B cell (primary cell): Measurements from ENCODE around the gene FABP2. TPM values are rescaled to one million over a fixed set of nuclear protein-coding genes. Genes with fewer than 3 reads are reported as not detected.
"Not testable (repeated sequence)": the region's sequence is repeated elsewhere in the genome, so short reads cannot be mapped to it uniquely, and the experiment has no call there.

ENCODE experiments used
- ATAC-seq: fragments of 200-7000 bp; cut with Tn5 transposase; one replicate; pipeline ENCODE4 v1.10.0; 2021; ENCODE audit warnings: low read depth, mild to moderate bottlenecking, moderate number of reproducible peaks, moderate library complexity
- CTCF ChIA-PET: fragments of 350-600 bp; sonication (Branson Sonifier 250); formaldehyde crosslinking; loops from one replicate; lab custom pipeline; 2021; ENCODE audit warnings: antibody characterized with exemption, inconsistent platforms; lab: Charles Lee
- POLR2A ChIA-PET: fragments of 350-600 bp; sonication (Branson Sonifier 250); formaldehyde crosslinking; loops from one replicate; lab custom pipeline; 2021; ENCODE audit warnings: antibody characterized with exemption; lab: Charles Lee
- DNase-seq: peaks from one replicate; pipeline ENCODE4 v3.0.0; 2013
- H2AFZ ChIP-seq: 2 replicates; pipeline ENCODE4 v1.6.1; 2012; ENCODE audit warnings: mild to moderate bottlenecking, low read depth, low read length; ENCODE audit not compliant: insufficient read depth, poor library complexity, severe bottlenecking
- H3K27ac ChIP-seq, 2 donors: 1 replicate in 1 of 2; 2 replicates in 1 of 2; pipeline ENCODE4 v1.5.1; 2012 to 2013; ENCODE audit warnings: low read length in 2 of 2, mild to moderate bottlenecking in 2 of 2, moderate library complexity in 1 of 2
- H3K27me3 ChIP-seq, 4 experiments: fragments of 200-600 bp in 1 of 4; sonication (generic) in 1 of 4; replicated peaks in 1 of 4; 1 replicate in 2 of 4; 2 replicates in 2 of 4; pipeline versions ENCODE4 v1.6.1 to v1.7.0; 2013 to 2016; ENCODE audit warnings: low read length in 3 of 4, mild to moderate bottlenecking in 2 of 4, mixed read lengths in 1 of 4, moderate library complexity in 1 of 4; ENCODE audit not compliant: insufficient read depth in 4 of 4, control insufficient read depth in 3 of 4; ENCODE audit errors: control extremely low read depth in 1 of 4
- H3K36me3 ChIP-seq, 2 experiments: replicated peaks in 1 of 2; 1 replicate in 1 of 2; 2 replicates in 1 of 2; pipeline versions ENCODE4 v1.6.1 to v1.7.1; 2013; ENCODE audit warnings: low read length in 1 of 2; ENCODE audit not compliant: insufficient read depth in 2 of 2, control insufficient read depth in 1 of 2; ENCODE audit errors: control extremely low read depth in 1 of 2, extremely low read depth in 1 of 2
- H3K4me1 ChIP-seq, 2 donors: fragments of 200-600 bp in 1 of 2; sonication (generic) in 1 of 2; 1 replicate in 1 of 2; 2 replicates in 1 of 2; pipeline versions ENCODE4 v1.5.1 to v1.6.1; 2013 to 2017; ENCODE audit warnings: low read length in 2 of 2; ENCODE audit not compliant: control insufficient read depth in 2 of 2, insufficient read depth in 2 of 2
- H3K4me2 ChIP-seq: replicated peaks from 2 replicates; pipeline ENCODE3; 2012; ENCODE audit warnings: mild to moderate bottlenecking, low read depth, low read length; ENCODE audit not compliant: poor library complexity, severe bottlenecking
- H3K4me3 ChIP-seq, 5 experiments: fragments of 200-600 bp in 1 of 5; sonication (generic) in 1 of 5; 1 replicate in 3 of 5; 2 replicates in 2 of 5; pipeline versions ENCODE4 v1.5.1 to v1.7.0; 2011 to 2016; ENCODE audit warnings: low read length in 4 of 5, mild to moderate bottlenecking in 4 of 5, low read depth in 2 of 5, control low read depth in 1 of 5, moderate library complexity in 1 of 5; ENCODE audit not compliant: insufficient read depth in 1 of 5; ENCODE audit errors: control extremely low read depth in 1 of 5, extremely low read depth in 1 of 5
- H3K79me2 ChIP-seq: fragments of 200-600 bp; sonication (generic); one replicate; pipeline ENCODE4 v1.6.0; 2016; ENCODE audit warnings: low read length; ENCODE audit not compliant: control insufficient read depth, insufficient read depth
- H3K9ac ChIP-seq: fragments of 200-600 bp; sonication (generic); 2 replicates; pipeline ENCODE4 v1.6.1; 2017; ENCODE audit warnings: mild to moderate bottlenecking, low read length, moderate library complexity
- H3K9me3 ChIP-seq, 3 donors: one replicate each; pipeline versions ENCODE4 v1.6.1 to v1.7.1; 2013; ENCODE audit warnings: low read length in 2 of 3; ENCODE audit not compliant: control insufficient read depth in 2 of 3, insufficient read depth in 1 of 3; ENCODE audit errors: control extremely low read depth in 1 of 3
- H4K20me1 ChIP-seq: 2 replicates; pipeline ENCODE4 v1.6.0; 2012; ENCODE audit warnings: mild to moderate bottlenecking, low read length; ENCODE audit not compliant: insufficient read depth, control insufficient read depth, poor library complexity, severe bottlenecking
- H3K27ac Mint-ChIP-seq: one replicate; pipeline ENCODE4 v1.8.0; 2021; ENCODE audit warnings: mixed read lengths
- H3K27me3 Mint-ChIP-seq: one replicate; pipeline ENCODE4 v1.8.0; 2021; ENCODE audit warnings: mixed read lengths
- H3K4me1 Mint-ChIP-seq: one replicate; pipeline ENCODE4 v1.8.0; 2021; ENCODE audit warnings: mixed read lengths
- H3K4me3 Mint-ChIP-seq: one replicate; pipeline ENCODE4 v1.8.0; 2021; ENCODE audit warnings: mixed read lengths
- H3K9me3 Mint-ChIP-seq: one replicate; pipeline ENCODE4 v1.8.0; 2022; ENCODE audit warnings: mixed read lengths; ENCODE audit not compliant: insufficient read depth
- EZH2 ChIP-seq: IDR thresholded peaks from 2 replicates; pipeline ENCODE4 v1.6.1; 2012; ENCODE audit warnings: borderline replicate concordance, low read depth, mild to moderate bottlenecking, moderate library complexity, low read length; ENCODE audit not compliant: insufficient read depth, poor library complexity, severe bottlenecking
- WGBS: methylation state at CpG from one replicate; pipeline ENCODE4 v1.1.5; 2013; ENCODE audit warnings: missing lambda C conversion rate; ENCODE audit not compliant: insufficient coverage; 5-methylcytosine and 5-hydroxymethylcytosine counted together
- intact Hi-C: fragments of 100-400 bp; cut with micrococcal nuclease; formaldehyde crosslinking; loops from one replicate; pipeline ENCODE4 v1.10.0; 2022
- polyA plus RNA-seq: library from polyadenylated mRNA; depleted of rRNA; stranded (reverse); fragments of >200 nt; gene quantifications from 2 replicates; pipeline ENCODE4 v1.2.3, GENCODE V29; 2012
- total RNA-seq, 2 donors: library from RNA; stranded (reverse); fragments of 120-200 nt in 1 of 2; gene quantifications; 1 replicate in 1 of 2; 2 replicates in 1 of 2; pipeline versions ENCODE4 v1.2.3 to v1.2.4, GENCODE V29; 2013 to 2022
- TF ChIP-seq, protein P1 (sequence below): fragments of 200-600 bp; IDR thresholded peaks from one replicate; pipeline ENCODE4 v1.8.0; 2022; ENCODE audit warnings: antibody characterized with exemption, mild to moderate bottlenecking

FABP2 gene
- total and polyA plus RNA-seq, 2 donors (not counting 1 experiment from before 2014, with no cell fraction given) = not detected

DNA sequence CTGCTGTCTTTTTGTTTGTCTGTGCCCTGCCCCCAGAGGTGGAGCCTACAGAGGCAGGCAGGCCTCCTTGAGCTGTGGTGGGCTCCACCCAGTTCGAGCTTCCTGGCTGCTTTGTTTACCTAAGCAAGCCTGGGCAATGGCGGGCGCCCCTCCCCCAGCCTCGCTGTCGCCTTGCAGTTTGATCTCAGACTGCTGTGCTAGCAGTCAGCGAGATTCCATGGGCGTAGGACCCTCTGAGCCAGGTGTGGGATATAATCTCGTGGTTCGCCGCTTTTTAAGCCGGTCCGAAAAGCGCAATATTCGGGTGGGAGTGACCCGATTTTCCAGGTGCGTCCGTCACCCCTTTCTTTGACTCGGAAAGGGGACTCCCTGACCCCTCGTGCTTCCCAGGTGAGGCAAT lies 42.4 kb downstream of the FABP2 start:
- H3K4me3 ChIP-seq, ATAC-seq, H3K27me3 Mint-ChIP-seq, H3K36me3 ChIP-seq, H3K27ac ChIP-seq, H3K9me3 ChIP-seq, H3K27me3 ChIP-seq, H3K9me3 Mint-ChIP-seq, H3K4me2 ChIP-seq, H2AFZ ChIP-seq, H3K79me2 ChIP-seq, H3K4me3 Mint-ChIP-seq, H3K9ac ChIP-seq, H3K27ac Mint-ChIP-seq, intact Hi-C loops, H4K20me1 ChIP-seq, H3K4me1 ChIP-seq, DNase-seq, POLR2A ChIA-PET: not testable (repeated sequence)
- CTCF ChIA-PET = interaction anchor here (0.6 kb wide), 1 partner anchor 179 kb away, joined by 3 read pairs; no protein-coding TSS in a partner anchor
- WGBS = 96% methylated on average over 11 of the region's 19 CpGs
- peaks cover 14% of the 10 kb centered on the region for H3K4me1 Mint-ChIP-seq

GRCh38 chr4:119271361-119272085 lies 50.4 kb downstream of the FABP2 start:
- H2AFZ ChIP-seq = no peak overlapping the region
- no peaks in the 10 kb centered on the region for H4K20me1 ChIP-seq
- Mint-ChIP-seq H3K27ac (no peak overlapping the region), H3K27me3 (no peaks in the 10 kb centered on the region), H3K4me3 (no peak overlapping the region), H3K9me3 (no peaks in the 10 kb centered on the region), H3K4me1 (peaks cover 3% of the 10 kb centered on the region)
- no peak overlapping the region for H3K9ac ChIP-seq
- no peaks in the 10 kb centered on the region for H3K79me2 ChIP-seq
- intact Hi-C loops = no loop called here
- POLR2A ChIA-PET = no interaction called here
- no peaks in the 10 kb centered on the region for H3K27me3 ChIP-seq
- no peaks in the 10 kb centered on the region for H3K36me3 ChIP-seq
- DNase-seq (no peak), ATAC-seq (no peak)
- H3K27ac ChIP-seq = no peak overlapping the region
- 100% methylated on average over 1 of the region's 6 CpGs for WGBS
- H3K9me3 ChIP-seq = no peaks in the 10 kb centered on the region
- H3K4me2 ChIP-seq = no peak overlapping the region
- no peaks in the 10 kb centered on the region for H3K4me1 ChIP-seq
- no peak overlapping the region for H3K4me3 ChIP-seq
- CTCF ChIA-PET = interaction anchor here (1.4 kb wide), 1 partner anchor 17 kb away, joined by 3 read pairs; no protein-coding TSS in a partner anchor
- TF ChIP-seq, protein P1, sequence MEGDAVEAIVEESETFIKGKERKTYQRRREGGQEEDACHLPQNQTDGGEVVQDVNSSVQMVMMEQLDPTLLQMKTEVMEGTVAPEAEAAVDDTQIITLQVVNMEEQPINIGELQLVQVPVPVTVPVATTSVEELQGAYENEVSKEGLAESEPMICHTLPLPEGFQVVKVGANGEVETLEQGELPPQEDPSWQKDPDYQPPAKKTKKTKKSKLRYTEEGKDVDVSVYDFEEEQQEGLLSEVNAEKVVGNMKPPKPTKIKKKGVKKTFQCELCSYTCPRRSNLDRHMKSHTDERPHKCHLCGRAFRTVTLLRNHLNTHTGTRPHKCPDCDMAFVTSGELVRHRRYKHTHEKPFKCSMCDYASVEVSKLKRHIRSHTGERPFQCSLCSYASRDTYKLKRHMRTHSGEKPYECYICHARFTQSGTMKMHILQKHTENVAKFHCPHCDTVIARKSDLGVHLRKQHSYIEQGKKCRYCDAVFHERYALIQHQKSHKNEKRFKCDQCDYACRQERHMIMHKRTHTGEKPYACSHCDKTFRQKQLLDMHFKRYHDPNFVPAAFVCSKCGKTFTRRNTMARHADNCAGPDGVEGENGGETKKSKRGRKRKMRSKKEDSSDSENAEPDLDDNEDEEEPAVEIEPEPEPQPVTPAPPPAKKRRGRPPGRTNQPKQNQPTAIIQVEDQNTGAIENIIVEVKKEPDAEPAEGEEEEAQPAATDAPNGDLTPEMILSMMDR = no peak
- no peak for TF ChIP-seq EZH2
